ENCODE data around the gene HES2.

Gene HES2

DNA sequence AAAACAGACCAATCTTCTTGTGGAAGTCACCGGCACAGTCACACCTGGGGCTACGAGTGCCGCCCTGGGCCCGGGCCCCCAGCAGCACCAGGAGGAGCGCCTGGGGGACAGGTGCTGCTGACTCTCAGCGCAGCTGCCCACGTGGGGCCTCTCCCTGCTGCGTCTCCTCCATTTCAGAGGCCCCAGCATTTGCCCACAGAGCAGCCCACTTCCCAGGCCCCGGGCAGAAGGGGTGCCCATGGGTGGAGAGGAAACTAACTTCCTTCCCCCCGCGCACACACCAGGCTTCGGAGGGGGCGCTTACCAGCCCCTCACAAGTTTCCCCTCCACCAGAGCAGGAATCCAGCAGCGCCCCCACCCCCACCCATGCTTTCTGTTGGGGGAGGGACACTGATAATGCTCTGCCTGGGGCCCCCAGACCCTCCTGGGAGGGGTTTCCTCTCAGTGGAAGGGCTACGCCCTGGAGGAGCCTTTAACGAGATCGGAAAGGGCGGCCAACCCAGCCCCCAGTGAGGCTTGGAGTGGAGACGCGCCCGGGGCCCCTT, 45.8 kb upstream of the HES2 start:
- no peak for TF ChIP-seq RAD21 (IDR thresholded peaks at IDR 0.05; ENCODE audit: low read depth)
- no peak for TF ChIP-seq CREB1 (IDR thresholded peaks at IDR 0.05; ENCODE audit: low read depth)
- TF ChIP-seq, protein P1, sequence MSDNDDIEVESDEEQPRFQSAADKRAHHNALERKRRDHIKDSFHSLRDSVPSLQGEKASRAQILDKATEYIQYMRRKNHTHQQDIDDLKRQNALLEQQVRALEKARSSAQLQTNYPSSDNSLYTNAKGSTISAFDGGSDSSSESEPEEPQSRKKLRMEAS (IDR thresholded peaks at IDR 0.05) = no peak
- TF ChIP-seq ZBTB7A (IDR thresholded peaks at IDR 0.05; ENCODE audit: low read depth) = no peak

DNA sequence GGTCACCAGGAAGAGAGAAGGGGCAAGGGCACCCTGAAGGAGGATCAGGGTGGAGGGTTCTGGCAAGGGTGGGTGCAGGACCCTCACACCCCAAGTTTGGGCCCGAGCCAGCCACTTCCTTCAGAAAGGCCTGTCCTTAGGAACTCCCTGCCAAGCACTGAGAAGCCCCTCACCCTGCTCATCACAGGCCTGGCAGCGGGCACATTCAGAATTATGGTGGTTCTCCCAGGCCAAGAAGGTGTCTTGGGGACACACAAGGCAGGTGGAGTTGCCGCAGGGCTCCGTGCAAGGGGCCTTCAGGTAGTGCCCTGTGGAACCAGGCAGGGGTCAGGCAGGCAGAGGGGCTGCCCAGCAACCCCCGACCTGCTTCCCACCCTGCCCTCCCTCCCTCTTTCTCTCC, 45.2 kb upstream of the HES2 start:
- TF ChIP-seq TCF12 (IDR thresholded peaks at IDR 0.05; ENCODE audit: low read depth) (no peak), TEAD4 (IDR thresholded peaks at IDR 0.05) (no peak), TAF1 (IDR thresholded peaks at IDR 0.05; ENCODE audit: low read depth) (no peak), EGR1 (IDR thresholded peaks at IDR 0.05) (no peak), EP300 (IDR thresholded peaks at IDR 0.05; ENCODE audit: borderline replicate concordance) (no peak)
- TF ChIP-seq, protein P2, sequence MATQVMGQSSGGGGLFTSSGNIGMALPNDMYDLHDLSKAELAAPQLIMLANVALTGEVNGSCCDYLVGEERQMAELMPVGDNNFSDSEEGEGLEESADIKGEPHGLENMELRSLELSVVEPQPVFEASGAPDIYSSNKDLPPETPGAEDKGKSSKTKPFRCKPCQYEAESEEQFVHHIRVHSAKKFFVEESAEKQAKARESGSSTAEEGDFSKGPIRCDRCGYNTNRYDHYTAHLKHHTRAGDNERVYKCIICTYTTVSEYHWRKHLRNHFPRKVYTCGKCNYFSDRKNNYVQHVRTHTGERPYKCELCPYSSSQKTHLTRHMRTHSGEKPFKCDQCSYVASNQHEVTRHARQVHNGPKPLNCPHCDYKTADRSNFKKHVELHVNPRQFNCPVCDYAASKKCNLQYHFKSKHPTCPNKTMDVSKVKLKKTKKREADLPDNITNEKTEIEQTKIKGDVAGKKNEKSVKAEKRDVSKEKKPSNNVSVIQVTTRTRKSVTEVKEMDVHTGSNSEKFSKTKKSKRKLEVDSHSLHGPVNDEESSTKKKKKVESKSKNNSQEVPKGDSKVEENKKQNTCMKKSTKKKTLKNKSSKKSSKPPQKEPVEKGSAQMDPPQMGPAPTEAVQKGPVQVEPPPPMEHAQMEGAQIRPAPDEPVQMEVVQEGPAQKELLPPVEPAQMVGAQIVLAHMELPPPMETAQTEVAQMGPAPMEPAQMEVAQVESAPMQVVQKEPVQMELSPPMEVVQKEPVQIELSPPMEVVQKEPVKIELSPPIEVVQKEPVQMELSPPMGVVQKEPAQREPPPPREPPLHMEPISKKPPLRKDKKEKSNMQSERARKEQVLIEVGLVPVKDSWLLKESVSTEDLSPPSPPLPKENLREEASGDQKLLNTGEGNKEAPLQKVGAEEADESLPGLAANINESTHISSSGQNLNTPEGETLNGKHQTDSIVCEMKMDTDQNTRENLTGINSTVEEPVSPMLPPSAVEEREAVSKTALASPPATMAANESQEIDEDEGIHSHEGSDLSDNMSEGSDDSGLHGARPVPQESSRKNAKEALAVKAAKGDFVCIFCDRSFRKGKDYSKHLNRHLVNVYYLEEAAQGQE (IDR thresholded peaks at IDR 0.05; ENCODE audit: low read depth) = no peak

DNA sequence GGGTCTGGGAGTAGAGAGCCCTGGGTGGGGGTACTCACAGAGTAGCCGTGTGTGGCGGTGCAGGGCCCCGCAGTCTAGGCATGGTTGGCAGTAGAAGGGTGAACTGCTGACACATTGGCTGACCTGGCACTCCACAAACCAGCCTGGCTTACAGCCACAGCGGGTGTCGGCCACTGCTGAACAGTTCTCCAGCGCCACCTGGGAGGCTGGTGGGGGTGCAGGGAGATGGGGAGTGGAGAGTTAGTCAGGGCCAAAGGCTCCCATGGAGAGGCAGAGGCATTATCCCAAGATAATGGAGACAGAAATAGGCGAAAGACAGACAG, 44.8 kb upstream of the HES2 start:
- TF ChIP-seq FOXM1 (IDR thresholded peaks at IDR 0.05; ENCODE audit: borderline replicate concordance, low read depth) = no peak
- peak; percentile 51; the same call in 1 of the 2 replicates for TF ChIP-seq RAD21 (IDR thresholded peaks at IDR 0.05; ENCODE audit: low read depth)

DNA sequence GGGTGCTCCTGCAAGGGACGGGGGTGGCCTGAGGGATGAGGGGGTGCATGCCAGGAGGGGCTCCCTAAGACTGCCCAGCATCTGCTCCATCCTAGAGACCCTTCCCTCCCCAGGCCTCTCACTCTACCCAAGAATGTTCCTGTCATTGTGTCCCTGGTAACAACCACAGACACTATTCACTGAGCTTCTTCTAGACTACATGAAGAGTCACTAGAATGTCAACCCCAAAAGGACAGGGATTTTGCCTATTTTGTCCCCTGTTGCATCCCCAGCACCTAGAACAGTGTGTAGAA, 43.3 kb upstream of the HES2 start:
- TF ChIP-seq EGR1 (IDR thresholded peaks at IDR 0.05) = no peak
- TF ChIP-seq TEAD4 (IDR thresholded peaks at IDR 0.05) = peak; percentile 12; the same call in 1 of the 2 replicates

DNA sequence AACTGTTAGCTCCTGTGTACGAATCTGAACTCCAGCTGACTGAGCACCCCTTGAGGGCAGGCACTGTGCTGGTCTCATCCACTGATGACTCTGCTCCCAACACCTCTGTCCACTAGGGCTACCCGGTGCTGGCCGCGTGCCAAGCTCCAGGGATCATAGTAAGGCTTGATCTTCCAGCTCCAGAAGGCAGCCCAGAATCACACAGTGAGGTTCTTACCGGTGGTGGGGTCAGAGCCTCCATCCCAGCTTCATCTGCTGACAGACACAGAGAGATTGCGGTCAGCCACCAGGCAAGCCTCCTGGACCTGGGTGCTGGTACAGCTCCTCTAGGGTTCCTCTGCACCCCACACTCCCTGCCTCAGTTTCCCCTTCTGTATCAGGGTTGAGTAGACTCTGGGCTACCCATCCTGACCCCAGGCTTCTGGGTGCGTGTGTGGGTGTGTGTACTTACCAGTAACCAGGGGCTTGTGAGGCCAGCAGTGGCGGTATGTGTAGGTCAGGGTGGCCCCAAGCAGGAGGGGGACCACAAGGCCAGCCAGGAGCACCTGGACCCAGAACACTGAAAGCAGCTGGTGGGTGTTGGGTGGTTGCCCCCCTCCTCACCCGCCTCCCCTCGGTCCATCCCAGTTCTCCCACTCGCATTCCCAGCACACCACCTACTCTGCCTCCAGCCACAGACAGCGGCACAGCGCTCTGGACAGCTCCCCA, 42.8 kb upstream of the HES2 start:
- no peak for TF ChIP-seq RAD21 (IDR thresholded peaks at IDR 0.05; ENCODE audit: low read depth)
- TF ChIP-seq NFIC (IDR thresholded peaks at IDR 0.05) = peak; percentile 69
- TF ChIP-seq TCF12 (IDR thresholded peaks at IDR 0.05; ENCODE audit: low read depth) = no peak
- TF ChIP-seq EP300 (IDR thresholded peaks at IDR 0.05; ENCODE audit: borderline replicate concordance) = no peak
- TF ChIP-seq CEBPB (IDR thresholded peaks at IDR 0.05) = no peak
- no peak for TF ChIP-seq ZBTB7A (IDR thresholded peaks at IDR 0.05; ENCODE audit: low read depth)
- TF ChIP-seq FOXM1 (IDR thresholded peaks at IDR 0.05; ENCODE audit: borderline replicate concordance, low read depth) = no peak

DNA sequence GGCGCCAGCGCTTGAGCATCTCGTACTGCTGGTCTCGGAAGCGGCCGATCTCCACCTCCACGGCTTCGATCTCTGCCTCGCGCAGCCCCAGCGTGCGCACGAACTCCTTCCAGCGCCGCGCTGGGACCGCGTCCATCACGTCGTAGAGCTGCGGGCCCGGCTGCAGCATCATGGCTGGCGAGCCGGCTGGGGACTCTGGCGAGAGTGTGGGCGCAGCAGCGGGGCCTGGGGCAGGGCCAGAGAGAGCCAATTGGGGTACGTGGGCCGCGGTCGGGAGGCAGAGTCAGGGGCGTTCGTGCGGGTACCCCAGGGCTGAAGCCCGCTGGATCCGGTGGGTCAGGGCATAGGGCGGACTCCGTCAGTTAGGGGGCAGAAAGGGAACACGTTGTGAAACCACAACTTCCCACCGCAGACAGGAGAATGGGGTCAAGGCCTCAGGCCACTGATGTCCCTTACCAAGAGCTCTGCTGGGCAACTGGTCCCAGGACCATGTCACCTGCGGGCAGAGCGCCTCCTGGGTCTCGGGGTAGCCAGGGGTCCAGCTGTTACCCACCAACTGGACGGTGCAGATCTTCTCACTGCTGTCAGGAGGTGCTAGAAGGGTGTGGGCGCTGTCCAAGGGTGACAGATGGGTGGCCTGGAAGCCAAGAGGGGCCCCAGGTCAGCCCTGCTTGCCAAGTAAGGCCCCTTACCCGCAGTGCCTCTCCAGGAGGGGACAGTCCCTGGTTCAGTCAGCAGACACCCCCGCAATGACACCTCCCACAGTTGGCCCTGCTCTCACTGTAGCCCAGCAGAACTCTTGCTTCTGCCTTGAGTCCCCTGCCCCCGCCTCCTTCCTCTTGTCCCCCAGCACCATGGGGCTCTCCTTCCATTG, 42.1 kb upstream of the HES2 start:
- TF ChIP-seq, protein P3, sequence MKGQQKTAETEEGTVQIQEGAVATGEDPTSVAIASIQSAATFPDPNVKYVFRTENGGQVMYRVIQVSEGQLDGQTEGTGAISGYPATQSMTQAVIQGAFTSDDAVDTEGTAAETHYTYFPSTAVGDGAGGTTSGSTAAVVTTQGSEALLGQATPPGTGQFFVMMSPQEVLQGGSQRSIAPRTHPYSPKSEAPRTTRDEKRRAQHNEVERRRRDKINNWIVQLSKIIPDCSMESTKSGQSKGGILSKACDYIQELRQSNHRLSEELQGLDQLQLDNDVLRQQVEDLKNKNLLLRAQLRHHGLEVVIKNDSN (IDR thresholded peaks at IDR 0.05) = no peak
- TF ChIP-seq CEBPB (IDR thresholded peaks at IDR 0.05) (no peak), ZBTB7A (IDR thresholded peaks at IDR 0.05; ENCODE audit: low read depth) (no peak)
- TF ChIP-seq, protein P2 (IDR thresholded peaks at IDR 0.05; ENCODE audit: low read depth) = no peak

DNA sequence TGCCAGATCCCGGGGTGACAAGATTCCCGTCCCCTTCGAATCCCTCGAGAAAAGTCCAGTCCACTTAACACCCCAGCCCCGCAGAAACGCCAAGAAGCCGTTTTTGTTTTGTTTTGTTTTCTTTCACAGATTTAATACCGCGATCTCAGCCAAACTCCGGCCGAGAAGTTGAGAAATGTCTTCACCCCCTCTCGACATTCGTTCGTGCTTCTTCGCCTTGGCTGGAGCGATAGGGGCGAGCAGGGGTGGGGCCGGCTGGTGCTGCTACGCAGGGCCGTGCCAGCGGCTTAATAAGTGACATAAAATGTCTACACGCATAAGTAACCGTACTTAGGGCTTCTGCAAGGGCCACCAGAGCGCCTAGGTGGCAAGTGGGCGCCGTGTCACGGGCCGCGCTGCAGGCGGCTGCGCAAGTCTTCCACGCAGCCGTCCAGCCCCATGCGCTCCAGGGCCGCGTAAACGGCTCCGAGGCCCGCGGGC, 41.4 kb upstream of the HES2 start:
- TF ChIP-seq RAD21 (IDR thresholded peaks at IDR 0.05; ENCODE audit: low read depth) (no peak), TCF12 (IDR thresholded peaks at IDR 0.05; ENCODE audit: low read depth) (no peak), NFIC (IDR thresholded peaks at IDR 0.05) (no peak), FOXM1 (IDR thresholded peaks at IDR 0.05; ENCODE audit: borderline replicate concordance, low read depth) (no peak), TAF1 (IDR thresholded peaks at IDR 0.05; ENCODE audit: low read depth) (no peak), ZBTB7A (IDR thresholded peaks at IDR 0.05; ENCODE audit: low read depth) (no peak), EP300 (IDR thresholded peaks at IDR 0.05; ENCODE audit: borderline replicate concordance) (no peak), CEBPB (IDR thresholded peaks at IDR 0.05) (no peak), TEAD4 (IDR thresholded peaks at IDR 0.05) (no peak), YY1 (IDR thresholded peaks at IDR 0.05; ENCODE audit: low read depth) (no peak), CREB1 (IDR thresholded peaks at IDR 0.05; ENCODE audit: low read depth) (no peak)
- TF ChIP-seq, protein P2 (IDR thresholded peaks at IDR 0.05; ENCODE audit: low read depth) = no peak
- TF ChIP-seq, protein P1 (IDR thresholded peaks at IDR 0.05) = no peak
- TF ChIP-seq, protein P3 (IDR thresholded peaks at IDR 0.05) = no peak
